HCEC 1CT (cell line): Measurements from ENCODE around the gene TNFRSF1B.

Experiments used
- DNase-seq: peaks from one replicate; pipeline ENCODE4 v3.0.0-alpha.2; 2017

The TNFRSF1B gene

DNA sequence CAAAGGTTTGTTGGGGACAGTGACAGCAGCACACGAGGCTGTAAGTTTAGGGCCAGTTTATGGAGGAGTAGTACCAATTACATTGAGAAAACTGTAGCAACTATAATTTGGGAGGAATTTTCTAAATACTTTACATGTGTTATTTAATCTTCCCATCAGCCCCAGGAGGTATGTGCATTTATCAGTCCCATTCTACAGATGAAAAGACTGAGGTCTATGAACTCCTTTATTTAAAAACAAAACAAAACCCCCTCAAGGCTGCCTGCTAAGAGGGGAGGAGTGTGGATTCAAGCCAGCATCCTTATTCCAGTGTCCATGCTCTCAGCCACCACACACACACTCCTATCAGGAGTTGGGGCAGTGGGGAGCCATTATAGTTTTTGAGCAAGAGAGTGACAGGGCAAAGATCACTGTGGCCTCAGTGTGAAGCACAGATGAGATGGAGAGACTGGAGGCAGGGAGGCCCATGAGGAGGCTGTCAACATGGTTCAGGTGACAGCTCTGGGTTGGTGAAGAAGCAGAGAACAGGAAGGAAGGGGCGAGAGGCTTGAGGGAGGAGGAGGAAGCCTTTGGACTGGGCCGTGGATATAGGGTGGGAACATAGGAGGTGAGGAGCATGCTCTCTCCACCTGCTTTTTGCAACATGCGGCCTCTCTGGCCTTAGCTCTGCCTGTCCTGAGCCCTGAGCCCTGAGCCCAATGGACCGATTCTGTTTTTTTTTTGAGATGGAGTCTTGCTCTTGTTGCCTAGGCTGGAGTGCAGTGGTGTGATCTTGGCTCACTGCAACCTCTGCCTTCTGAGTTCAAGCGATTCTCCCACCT, 9.7 kb downstream of the TNFRSF1B start:
- DNase-seq: no peak

GRCh38 chr1:12177156-12177998, 10.6 kb downstream of the TNFRSF1B start:
- no peak for DNase-seq

DNA sequence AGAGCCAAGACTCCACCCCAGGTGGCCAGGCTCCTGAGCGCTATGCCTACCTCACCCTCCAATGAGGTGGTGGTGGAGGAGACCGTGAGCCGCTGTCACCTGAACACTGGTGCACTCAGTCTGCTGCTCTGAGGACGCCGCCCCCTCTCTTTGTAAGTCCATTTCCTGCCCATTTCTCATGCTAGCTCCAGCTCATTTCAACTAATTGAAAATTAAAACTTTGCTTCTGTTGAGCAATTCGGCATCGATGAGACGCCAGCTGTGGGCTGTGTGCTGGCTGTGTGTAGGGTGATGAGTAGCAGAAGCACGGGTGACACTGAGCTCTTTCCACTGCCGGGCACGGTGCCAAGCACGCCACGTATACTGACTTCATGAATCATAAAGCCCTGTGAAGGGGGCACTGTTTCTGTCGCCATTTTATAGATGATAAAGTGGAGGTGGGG, 11.2 kb downstream of the TNFRSF1B start:
- peak; percentile 84 for DNase-seq

GRCh38 chr1:12178511-12178910, 11.7 kb downstream of the TNFRSF1B start:
- no peak for DNase-seq

DNA sequence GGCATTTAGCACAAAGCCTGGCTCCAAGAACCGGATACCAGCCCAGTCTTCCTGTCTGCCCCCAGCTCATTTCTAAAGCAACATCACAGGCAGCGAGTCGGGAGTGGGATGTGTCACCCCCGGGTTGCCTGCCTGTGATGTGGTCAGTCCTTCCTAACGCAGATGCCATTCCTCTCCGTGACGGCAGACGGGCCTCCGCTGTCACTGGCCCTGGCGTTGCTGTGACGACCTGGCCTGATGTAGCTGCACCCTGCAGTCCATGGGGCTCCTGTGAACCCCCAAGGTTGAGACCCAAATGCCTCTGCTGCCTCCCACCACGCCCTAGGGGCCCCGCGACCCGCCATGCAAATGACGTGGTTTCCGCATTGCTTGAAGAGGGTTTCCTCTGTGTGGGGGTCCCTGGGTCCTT, 12.3 kb downstream of the TNFRSF1B start:
- no peak for DNase-seq

- DNase-seq: no peak
Measured at GRCh38 chr1:12179676-12180075, 12.9 kb downstream of the TNFRSF1B start.

DNA sequence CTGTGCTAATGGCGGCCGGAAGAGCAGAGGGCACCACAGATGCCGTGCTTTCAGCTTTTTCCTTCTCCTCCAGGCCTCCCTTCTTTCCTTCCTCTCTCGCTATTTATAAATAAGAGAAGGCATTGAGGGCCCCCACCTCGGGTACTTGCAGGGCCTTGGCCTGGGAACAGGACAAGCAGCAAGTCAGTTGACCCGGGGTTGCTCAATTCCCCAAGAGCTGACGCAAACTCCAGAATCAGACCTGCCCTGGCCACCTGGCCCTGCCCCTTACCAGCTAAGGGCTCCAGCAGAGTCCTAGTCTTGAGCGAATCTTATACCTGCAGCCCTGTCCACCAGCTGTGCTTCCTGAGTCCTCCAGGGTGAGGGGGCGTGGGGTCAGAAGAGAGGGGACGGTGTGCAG, 13.5 kb downstream of the TNFRSF1B start:
- DNase-seq: no peak

- DNase-seq: no peak
Measured at GRCh38 chr1:12180903-12181302, 14.1 kb downstream of the TNFRSF1B start.

DNA sequence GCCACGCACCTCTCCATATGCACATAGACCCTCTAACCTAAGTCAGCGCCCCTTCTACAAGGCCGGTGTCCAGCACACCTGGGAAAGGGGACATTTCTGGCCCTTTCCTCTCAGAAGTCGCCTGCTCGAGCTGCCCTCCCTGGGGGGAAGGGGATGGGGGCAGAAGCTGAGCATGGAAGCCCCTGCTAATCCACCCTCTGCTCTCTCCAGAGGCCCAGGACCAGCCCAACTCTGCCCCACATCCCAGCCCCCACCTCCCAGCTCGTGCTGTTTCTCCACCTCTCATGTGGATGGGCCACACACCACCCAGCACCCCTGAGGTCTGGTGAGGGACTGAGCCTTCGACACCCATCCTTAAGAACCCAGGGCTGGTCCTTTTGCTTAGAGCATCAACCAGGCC, 14.8 kb downstream of the TNFRSF1B start:
- DNase-seq: no peak

GRCh38 chr1:12182410-12182984, 15.7 kb downstream of the TNFRSF1B start:
- no peak for DNase-seq

DNA sequence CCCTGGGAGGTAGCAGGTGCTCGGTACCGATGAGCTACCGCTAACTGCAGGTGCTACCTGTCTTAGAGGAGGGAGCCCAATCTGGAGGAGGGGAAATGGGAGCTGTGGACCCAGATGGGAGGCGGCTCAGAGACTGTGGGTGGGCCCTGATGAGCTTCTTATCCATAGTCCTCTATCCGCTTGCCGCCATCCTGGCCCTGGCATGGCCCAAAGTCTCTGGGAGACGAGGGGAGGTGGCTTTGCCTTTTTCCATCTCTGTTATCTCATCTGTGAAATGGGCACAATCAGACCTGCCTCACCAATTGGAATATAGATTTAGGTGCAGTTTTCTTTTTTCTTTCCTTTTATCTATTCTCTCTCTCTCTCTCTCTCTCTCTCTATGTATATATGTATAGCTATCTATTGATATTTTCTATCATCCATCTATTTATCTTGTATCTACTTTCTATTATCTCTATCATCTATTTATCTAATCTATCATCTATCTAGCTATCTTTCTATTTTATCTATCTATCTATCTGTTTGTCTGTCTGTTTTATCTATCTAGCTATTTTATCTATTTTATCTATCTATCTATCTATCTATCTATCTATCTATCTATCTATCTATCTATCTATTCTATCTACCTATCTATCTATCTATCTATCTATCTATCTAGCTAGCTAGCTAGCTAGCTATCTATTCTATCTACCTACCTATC, 16.5 kb downstream of the TNFRSF1B start:
- DNase-seq: no peak

DNA sequence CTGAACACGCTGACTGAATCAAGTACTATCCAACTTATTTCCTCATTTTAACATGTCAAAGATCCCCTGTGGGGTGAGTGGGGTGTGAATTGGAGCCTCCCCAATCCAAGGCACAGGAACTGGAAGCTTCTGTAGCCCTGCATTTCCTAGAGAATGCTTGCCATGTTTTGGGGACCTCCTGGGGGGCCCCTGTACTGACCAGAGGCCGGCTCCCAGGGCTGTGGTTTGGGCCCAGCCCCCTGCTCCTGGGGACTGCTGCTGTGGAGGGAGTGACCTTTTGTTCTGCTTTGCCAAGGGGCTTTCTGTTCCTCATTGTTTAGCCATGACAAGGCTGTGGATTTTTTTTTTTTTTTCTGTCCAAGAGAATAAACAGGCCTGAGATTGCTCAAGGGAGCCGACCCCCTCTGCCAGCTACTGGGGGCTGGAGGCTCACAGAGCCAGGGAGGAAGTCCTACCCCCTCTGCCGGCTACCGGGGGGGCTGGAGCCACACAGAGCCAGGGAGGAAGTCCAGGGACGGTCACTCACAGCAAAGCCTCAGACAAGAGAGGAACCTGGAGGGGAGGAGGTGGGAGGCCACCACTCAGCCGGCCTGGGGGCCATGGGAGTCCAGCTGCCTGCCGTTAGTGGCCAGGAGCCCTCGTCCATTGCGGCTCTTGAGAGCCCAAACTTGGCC, 17.4 kb downstream of the TNFRSF1B start:
- DNase-seq: peak; percentile 71

DNA sequence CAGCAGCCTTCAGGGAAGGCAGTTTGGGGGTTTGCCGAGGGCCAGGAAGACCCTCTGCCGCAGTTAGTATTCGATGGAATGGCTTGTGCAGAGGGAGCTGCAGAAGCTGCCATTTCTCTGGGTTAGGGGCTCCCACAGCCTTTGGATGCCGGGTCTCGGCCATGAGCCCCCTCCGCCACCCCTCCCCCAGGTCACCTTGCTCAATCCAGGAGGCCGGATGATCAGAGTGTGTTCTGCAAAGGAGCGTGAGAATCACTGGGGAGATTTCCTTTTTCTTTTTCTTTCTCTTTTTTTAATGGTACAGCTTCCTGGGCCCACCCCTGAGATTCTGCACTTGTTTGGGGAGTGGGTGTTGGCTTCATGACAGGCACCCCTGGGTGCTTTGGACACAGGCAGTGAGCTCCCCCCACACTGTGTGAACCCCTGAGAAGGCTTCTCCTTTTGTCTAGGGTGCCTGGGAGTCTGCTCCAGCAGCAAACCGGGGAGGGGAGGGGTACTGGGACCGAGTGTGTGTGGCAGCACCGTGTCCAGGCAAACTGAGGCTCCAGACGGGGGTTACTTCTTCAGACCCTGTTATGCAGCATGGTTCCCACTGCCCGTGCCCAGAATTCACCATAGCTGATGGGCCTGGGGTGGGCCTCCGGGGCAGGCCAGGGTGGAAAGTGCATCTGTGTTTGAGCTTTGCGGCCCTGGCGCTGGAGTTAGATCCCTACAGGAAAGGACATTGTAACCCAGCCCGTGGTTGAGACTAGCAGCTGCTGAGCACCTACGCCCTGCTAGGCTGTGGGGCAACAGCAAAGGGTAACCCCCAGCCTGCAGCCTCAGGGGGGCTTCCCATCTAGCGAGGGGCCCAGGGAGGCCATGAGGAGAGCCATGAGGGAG, 18.5 kb downstream of the TNFRSF1B start:
- no peak for DNase-seq

DNA sequence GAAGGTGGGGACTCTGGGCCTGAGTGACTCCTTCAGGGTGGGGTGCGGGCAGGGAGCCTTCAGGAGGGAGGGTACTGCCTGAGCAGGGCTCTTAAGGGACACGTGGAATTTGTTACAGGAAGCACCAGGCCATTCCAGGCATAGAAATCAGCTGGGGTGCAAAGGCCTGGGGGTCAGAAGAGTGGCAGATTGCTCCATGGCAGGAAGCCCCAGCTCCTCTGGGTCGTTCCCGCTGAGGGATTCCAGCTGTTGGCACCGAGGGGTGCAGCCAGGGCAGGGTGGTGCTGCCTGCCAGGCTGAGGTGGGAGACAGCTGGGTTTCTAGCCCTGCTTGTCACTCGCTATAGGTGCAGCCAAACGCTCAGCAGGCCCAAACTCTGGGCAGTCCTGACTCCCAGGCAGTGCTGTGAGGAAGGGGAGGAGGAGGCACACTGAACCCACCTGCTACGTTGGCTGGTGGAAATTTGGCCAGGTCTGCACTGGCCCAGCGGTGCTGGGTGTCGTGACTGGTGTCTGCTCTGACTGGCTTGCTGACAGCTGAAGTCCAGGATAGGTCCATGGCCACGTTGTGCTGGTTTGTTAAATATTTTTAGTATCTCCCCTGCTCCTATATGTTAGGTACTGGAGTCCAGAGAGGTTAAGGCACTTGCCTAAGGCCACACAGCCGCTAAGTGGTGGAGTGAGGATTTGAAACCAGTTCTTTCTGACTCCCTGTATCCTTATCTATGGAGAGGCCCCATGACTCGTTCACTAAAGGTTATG, 19.3 kb downstream of the TNFRSF1B start:
- peak; percentile 33 for DNase-seq

GRCh38 chr1:12186679-12186985, 19.8 kb downstream of the TNFRSF1B start:
- peak; percentile 27 for DNase-seq

- peak; percentile 12 for DNase-seq
Measured at GRCh38 chr1:12188115-12188514, 21.3 kb downstream of the TNFRSF1B start.

GRCh38 chr1:12188657-12189327, 22.0 kb downstream of the TNFRSF1B start:
- no peak for DNase-seq

DNA sequence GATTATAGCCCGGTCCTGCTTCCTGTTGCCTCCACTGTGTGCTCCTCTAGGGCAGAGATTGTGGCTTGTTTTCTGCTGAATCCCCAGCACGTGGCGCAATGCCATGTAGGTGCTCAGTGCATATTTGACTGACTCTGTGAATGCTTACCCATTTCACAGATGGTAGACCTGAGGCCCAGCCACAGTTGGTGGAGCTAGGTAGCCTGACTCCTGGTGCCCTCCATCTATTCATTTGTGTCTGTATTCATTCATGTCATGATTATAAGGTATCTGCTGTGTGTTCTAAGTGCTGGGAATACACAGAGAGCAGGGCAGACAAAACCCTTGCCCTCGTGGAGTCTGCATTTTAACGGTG, 22.5 kb downstream of the TNFRSF1B start:
- DNase-seq: no peak

DNA sequence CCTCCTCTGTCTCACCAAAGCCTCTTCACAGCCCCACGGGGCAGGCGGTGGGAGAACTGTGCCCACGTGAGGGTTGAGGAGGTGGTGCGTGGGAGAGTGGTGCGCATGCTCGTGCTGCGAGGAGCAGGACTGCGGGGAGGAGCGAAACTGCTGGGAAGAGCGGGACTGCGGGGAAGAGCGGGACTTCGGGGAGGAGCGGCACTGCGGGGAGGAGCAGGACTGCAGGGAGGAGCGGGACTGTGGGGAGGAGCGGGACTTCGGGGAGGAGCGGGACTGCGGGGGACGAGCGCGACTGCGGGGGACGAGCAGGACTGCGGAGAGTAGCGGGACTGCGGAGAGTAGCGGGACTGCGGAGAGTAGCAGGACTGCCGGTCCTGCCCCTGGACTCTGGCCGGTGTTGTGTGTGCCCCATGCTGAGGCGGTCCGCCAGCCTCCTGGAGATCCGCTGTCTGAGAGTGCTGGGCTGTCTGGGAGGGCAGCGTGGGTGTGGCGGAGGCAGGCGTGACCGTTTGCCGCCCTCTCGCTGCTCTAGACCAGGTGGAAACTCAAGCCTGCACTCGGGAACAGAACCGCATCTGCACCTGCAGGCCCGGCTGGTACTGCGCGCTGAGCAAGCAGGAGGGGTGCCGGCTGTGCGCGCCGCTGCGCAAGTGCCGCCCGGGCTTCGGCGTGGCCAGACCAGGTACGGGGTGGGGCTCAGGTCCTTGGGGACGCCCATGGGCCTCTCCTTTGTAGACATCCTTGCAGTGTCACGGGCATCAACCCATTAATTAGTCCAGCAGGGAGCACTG, 24.6 kb downstream of the TNFRSF1B start:
- DNase-seq: no peak
